K562 (cell line): ENCODE measurements around the gene CCDC17. TPM values are rescaled to one million over a fixed set of nuclear protein-coding genes. Genes with fewer than 3 reads are reported as not detected.
A peak's percentile ranks its signal among the peaks of the same experiment; 100 is the strongest.

ENCODE experiments used
- AFF1 ChIP-seq, 2 experiments: fragments of 450-650 bp; IDR thresholded peaks; 2 replicates each; pipeline ENCODE4 v1.6.1; 2018; ENCODE audit warnings: mild to moderate bottlenecking in 2 of 2, low read depth in 1 of 2; ENCODE audit not compliant: partially characterized antibody in 2 of 2
- AFF4 ChIP-seq: sonication (generic); formaldehyde crosslinking; IDR thresholded peaks from 2 replicates; pipeline ENCODE4 v1.8.0; 2023; ENCODE audit warnings: mild to moderate bottlenecking, missing genetic modification reagents
- CREB3 ChIP-seq: fragments of 450-650 bp; conservative IDR thresholded peaks from 2 replicates; pipeline ENCODE4 v1.6.1; 2016; ENCODE audit warnings: missing genetic modification characterization, low read depth, mild to moderate bottlenecking, missing compliant biosample characterization, moderate library complexity
- KLF10 ChIP-seq: fragments of 250-450 bp; sonication (Bioruptor Pico); IDR thresholded peaks from 2 replicates; pipeline ENCODE4 v1.6.1; 2021; ENCODE audit warnings: matching md5 sums
- POU5F1 ChIP-seq: fragments of 150-350 bp; IDR thresholded peaks from 2 replicates; pipeline ENCODE4 v1.6.1; 2014; ENCODE audit warnings: borderline replicate concordance, low read length, low read depth, mild to moderate bottlenecking; ENCODE audit not compliant: partially characterized antibody
- PTRF ChIP-seq: fragments of 450-650 bp; IDR thresholded peaks from 2 replicates; pipeline ENCODE4 v1.6.1; 2016; ENCODE audit warnings: mild to moderate bottlenecking, missing genetic modification characterization, missing compliant biosample characterization
- ZBTB17 ChIP-seq: fragments of 450-650 bp; formaldehyde crosslinking; IDR thresholded peaks from 2 replicates; pipeline ENCODE4 v1.4.0; 2020; ENCODE audit warnings: mild to moderate bottlenecking
- ZNF586 ChIP-seq: fragments of 450-650 bp; formaldehyde crosslinking; conservative IDR thresholded peaks from 2 replicates; pipeline ENCODE4 v1.4.0; 2020; ENCODE audit warnings: mild to moderate bottlenecking, moderate library complexity
- polyA plus RNA-seq, 8 experiments: library from polyadenylated mRNA; depleted of rRNA in 4 of 8; stranded (reverse) in 5 of 8; unstranded in 3 of 8; fragments of >200 nt; fragmentation: Nextera tagmentation in 2 of 8; fragmentation: Illumina TruSeq in 1 of 8; extraction: Ambion mirVana in 2 of 8; extraction: Trizol in 1 of 8; gene quantifications; 2 replicates each; pipeline versions ENCODE4 v1.2.1 to v1.2.3, GENCODE V29; 2011 to 2014; ENCODE audit warnings: inconsistent platforms in 1 of 8, missing spikeins in 1 of 8
- total RNA-seq, 7 experiments: library from RNA; depleted of rRNA in 6 of 7; stranded (reverse); fragments of >200 nt in 6 of 7; fragmentation: Illumina TruSeq in 2 of 7; extraction: Trizol in 2 of 7; gene quantifications; 2 replicates each; pipeline versions ENCODE4 v1.2.1 to v1.2.3, GENCODE V29; 2011 to 2021; ENCODE audit warnings: low replicate concordance in 1 of 7
- TF ChIP-seq, protein P1 (sequence below): fragments of 450-650 bp; IDR thresholded peaks from 2 replicates; pipeline ENCODE4 v1.6.1; 2016; ENCODE audit warnings: low read depth

CCDC17 gene
- total and polyA plus RNA-seq, 9 of the 15 experiments (the other 6 are each of a cell fraction or from before 2014, with no cell fraction given), result 0.20 to 2.4 (median 0.85) TPM

DNA sequence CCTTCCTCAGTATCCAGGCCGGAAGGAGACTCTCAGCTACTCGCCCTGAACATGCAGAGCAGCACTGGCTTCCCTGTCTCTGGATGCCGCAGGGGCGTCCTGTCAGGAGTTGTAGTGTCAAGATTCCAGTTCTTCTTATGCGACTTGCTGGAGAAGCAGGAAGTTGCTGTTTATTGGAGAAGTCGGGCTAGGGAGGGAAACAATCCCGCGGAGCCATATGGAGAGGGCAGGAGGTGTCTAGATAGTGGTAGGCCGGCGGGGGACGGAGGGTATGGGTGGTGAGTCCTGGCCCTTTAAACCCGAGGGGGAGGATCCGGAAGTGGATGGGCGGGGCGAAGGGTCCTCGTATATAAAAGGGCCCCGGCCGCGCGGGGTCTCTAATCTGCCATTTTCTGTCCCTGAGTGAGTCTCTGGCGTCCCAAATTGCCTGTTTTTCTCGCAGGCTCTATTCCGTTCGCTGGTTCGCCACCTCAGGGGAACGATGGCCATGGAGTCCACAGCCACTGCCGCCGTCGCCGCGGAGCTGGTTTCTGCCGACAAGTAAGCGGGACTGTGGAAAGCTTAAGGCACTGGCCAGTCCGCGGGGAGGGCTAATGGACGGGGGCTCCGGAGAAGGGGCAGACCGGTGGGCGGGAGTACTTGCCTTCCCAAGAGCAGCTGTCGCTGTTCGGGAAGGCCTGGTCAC lies 40.0 kb downstream of the CCDC17 start, which contains the start of gene NASP (continued):
- TF ChIP-seq AFF1 (IDR thresholded peaks at IDR 0.05; ENCODE audit: low read depth in 1 of 2, partially characterized antibody in 2 of 2), result peak; percentile 52 to 68
- TF ChIP-seq POU5F1, result no peak
- TF ChIP-seq AFF4 (CRISPR knock-in tag), result no peak; the same call in 1 of the 2 replicates
- TF ChIP-seq ZNF586 (CRISPR knock-in tag), result no peak
- TF ChIP-seq CREB3 (tag), result no peak
- TF ChIP-seq, protein P1, sequence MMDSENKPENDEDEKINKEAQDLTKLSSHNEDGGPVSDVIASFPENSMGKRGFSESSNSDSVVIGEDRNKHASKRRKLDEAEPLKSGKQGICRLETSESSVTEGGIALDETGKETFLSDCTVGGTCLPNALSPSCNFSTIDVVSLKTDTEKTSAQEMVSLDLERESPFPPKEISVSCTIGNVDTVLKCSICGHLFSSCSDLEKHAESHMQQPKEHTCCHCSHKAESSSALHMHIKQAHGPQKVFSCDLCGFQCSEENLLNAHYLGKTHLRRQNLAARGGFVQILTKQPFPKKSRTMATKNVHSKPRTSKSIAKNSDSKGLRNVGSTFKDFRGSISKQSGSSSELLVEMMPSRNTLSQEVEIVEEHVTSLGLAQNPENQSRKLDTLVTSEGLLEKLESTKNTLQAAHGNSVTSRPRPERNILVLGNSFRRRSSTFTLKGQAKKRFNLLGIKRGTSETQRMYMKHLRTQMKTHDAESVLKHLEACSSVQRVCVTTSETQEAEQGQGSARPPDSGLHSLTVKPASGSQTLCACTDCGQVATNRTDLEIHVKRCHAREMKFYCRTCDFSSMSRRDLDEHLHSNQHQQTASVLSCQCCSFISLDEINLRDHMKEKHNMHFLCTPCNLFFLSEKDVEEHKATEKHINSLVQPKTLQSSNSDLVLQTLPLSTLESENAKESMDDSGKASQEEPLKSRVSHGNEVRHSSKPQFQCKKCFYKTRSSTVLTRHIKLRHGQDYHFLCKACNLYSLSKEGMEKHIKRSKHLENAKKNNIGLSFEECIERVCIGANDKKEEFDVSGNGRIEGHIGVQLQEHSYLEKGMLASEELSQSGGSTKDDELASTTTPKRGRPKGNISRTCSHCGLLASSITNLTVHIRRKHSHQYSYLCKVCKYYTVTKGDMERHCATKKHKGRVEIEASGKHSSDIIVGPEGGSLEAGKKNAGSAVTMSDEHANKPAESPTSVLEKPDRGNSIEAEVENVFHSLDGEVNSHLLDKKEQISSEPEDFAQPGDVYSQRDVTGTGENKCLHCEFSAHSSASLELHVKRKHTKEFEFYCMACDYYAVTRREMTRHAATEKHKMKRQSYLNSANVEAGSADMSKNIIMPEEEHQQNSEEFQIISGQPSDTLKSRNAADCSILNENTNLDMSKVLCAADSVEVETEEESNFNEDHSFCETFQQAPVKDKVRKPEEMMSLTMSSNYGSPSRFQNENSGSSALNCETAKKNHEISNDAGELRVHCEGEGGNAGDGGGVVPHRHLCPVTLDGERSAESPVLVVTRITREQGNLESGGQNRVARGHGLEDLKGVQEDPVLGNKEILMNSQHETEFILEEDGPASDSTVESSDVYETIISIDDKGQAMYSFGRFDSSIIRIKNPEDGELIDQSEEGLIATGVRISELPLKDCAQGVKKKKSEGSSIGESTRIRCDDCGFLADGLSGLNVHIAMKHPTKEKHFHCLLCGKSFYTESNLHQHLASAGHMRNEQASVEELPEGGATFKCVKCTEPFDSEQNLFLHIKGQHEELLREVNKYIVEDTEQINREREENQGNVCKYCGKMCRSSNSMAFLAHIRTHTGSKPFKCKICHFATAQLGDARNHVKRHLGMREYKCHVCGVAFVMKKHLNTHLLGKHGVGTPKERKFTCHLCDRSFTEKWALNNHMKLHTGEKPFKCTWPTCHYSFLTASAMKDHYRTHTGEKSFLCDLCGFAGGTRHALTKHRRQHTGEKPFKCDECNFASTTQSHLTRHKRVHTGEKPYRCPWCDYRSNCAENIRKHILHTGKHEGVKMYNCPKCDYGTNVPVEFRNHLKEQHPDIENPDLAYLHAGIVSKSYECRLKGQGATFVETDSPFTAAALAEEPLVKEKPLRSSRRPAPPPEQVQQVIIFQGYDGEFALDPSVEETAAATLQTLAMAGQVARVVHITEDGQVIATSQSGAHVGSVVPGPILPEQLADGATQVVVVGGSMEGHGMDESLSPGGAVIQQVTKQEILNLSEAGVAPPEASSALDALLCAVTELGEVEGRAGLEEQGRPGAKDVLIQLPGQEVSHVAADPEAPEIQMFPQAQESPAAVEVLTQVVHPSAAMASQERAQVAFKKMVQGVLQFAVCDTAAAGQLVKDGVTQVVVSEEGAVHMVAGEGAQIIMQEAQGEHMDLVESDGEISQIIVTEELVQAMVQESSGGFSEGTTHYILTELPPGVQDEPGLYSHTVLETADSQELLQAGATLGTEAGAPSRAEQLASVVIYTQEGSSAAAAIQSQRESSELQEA, result no peak
- TF ChIP-seq ZBTB17 (CRISPR knock-in tag), result peak; percentile 62; the same call in 1 of the 2 replicates
- TF ChIP-seq KLF10 (CRISPR knock-in tag), result no peak
- no peak for TF ChIP-seq PTRF (tag)
